ENCODE results near the gene ENOX2.
"Not testable (repeated sequence)": the region's sequence is repeated elsewhere in the genome, so short reads cannot be mapped to it uniquely, and the experiment has no call there.

ENOX2 gene

GRCh38 chrX:130793975-130794374 lies 109.0 kb downstream of the ENOX2 start:
- in situ Hi-C loops (cut with HindIII; ENCODE audit: low pct_unique_long_range_greater_than_20kb, low sequenced_read_pairs) = no loop called here
- DNase-seq (ENCODE audit: low read depth in 1 of 2, low spot score in 1 of 2) = no peak
- TF ChIP-seq JUND (IDR thresholded peaks at IDR 0.05; ENCODE audit: low read depth) = no peak

GRCh38 chrX:130791870-130792269 lies 111.1 kb downstream of the ENOX2 start:
- in situ Hi-C loops (cut with HindIII; ENCODE audit: low pct_unique_long_range_greater_than_20kb, low sequenced_read_pairs) = not testable (repeated sequence)

DNA sequence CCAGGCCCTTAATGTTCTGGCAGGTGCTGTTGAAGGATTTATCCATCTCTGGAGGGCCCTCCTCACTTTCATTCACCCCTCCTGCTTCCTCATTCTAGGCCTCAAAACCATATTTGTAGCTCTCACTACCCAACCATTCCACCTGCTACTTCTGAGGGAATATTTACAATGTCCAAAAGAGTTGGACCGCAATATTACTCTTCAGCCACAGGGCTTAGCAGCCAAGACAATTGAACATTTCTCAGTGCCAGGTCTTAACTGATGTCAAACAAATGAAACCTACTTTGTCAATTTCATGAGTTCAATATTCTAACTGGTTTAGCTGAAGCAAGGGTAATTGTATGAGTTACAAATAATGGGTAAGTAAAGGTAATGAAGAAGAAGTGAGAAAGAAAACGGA lies 113.2 kb downstream of the ENOX2 start:
- DNase-seq (ENCODE audit: low read depth in 1 of 2, low spot score in 1 of 2) = no peak
- in situ Hi-C loops (cut with HindIII; ENCODE audit: low pct_unique_long_range_greater_than_20kb, low sequenced_read_pairs) = no loop called here
- TF ChIP-seq JUND (IDR thresholded peaks at IDR 0.05; ENCODE audit: low read depth) = no peak

More at GRCh38 chrX:130791870-130792269, 111.1 kb downstream of the ENOX2 start:
- DNase-seq (ENCODE audit: low read depth in 1 of 2, low spot score in 1 of 2) = not testable (repeated sequence)

DNA sequence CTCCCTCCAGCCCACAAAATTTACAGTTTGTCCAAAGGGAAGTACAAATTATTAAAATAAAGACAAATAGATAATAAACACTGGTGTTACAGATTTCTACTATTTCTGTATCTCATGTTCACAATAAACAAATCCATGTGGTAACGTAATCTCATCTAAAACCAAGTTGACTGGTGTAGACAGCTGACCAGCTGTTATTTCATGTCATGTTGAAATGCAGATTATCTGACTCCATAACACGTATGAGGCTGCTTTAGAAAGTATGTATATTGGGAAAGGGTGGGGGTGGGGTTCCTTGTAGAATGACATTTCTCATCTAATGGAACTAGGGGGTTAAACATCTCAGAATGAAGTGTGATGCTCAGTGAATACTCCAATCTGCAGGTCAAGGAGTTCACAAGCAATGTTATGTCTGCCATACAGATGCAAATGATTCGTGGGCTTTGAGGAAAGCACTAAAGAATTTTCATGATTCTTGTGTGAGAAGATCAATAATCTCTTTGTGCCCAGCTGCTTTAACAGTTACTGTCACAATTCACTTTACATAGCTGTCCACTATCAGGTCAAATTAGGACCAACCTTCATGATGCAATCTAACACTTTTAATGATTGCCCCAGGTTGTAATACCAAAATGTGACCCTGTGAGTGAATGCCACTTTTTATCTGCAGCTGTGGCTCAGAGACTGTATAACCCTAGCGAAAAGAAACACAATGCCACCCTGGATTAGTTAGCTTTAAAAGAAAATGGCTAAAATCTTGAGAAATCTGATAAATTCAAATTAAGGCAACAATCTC lies 114.0 kb downstream of the ENOX2 start:
- DNase-seq (ENCODE audit: low read depth in 1 of 2, low spot score in 1 of 2) = no peak
- in situ Hi-C loops (cut with HindIII; ENCODE audit: low pct_unique_long_range_greater_than_20kb, low sequenced_read_pairs) = no loop called here
- no peak for TF ChIP-seq JUND (IDR thresholded peaks at IDR 0.05; ENCODE audit: low read depth)

- in situ Hi-C loops (cut with HindIII; ENCODE audit: low pct_unique_long_range_greater_than_20kb, low sequenced_read_pairs) = no loop called here
- DNase-seq (ENCODE audit: low read depth in 1 of 2, low spot score in 1 of 2) = no peak
- TF ChIP-seq JUND (IDR thresholded peaks at IDR 0.05; ENCODE audit: low read depth) = no peak
Measured at GRCh38 chrX:130786030-130786429, 117.0 kb downstream of the ENOX2 start.

GRCh38 chrX:130778773-130779172 lies 124.2 kb downstream of the ENOX2 start:
- no peak for DNase-seq (ENCODE audit: low read depth in 1 of 2, low spot score in 1 of 2)
- in situ Hi-C loops (cut with HindIII; ENCODE audit: low pct_unique_long_range_greater_than_20kb, low sequenced_read_pairs) = no loop called here
- TF ChIP-seq JUND (IDR thresholded peaks at IDR 0.05; ENCODE audit: low read depth) = no peak

GRCh38 chrX:130775849-130776248 lies 127.2 kb downstream of the ENOX2 start:
- TF ChIP-seq JUND (IDR thresholded peaks at IDR 0.05; ENCODE audit: low read depth) = no peak
- in situ Hi-C loops (cut with HindIII; ENCODE audit: low pct_unique_long_range_greater_than_20kb, low sequenced_read_pairs) = no loop called here
- DNase-seq (ENCODE audit: low read depth in 1 of 2, low spot score in 1 of 2) = no peak

GRCh38 chrX:130772776-130773143 lies 130.2 kb downstream of the ENOX2 start:
- TF ChIP-seq JUND (IDR thresholded peaks at IDR 0.05; ENCODE audit: low read depth) = no peak
- DNase-seq (ENCODE audit: low read depth in 1 of 2, low spot score in 1 of 2) = no peak
- in situ Hi-C loops (cut with HindIII; ENCODE audit: low pct_unique_long_range_greater_than_20kb, low sequenced_read_pairs) = no loop called here

GRCh38 chrX:130772105-130772775 lies 130.8 kb downstream of the ENOX2 start:
- in situ Hi-C loops (cut with HindIII; ENCODE audit: low pct_unique_long_range_greater_than_20kb, low sequenced_read_pairs) = no loop called here
- no peak for TF ChIP-seq JUND (IDR thresholded peaks at IDR 0.05; ENCODE audit: low read depth)
- DNase-seq (ENCODE audit: low read depth in 1 of 2, low spot score in 1 of 2) = no peak

- no peak for DNase-seq (ENCODE audit: low read depth in 1 of 2, low spot score in 1 of 2)
- in situ Hi-C loops (cut with HindIII; ENCODE audit: low pct_unique_long_range_greater_than_20kb, low sequenced_read_pairs) = no loop called here
- no peak for TF ChIP-seq JUND (IDR thresholded peaks at IDR 0.05; ENCODE audit: low read depth)
Measured at GRCh38 chrX:130771648-130772047, 131.4 kb downstream of the ENOX2 start.

DNA sequence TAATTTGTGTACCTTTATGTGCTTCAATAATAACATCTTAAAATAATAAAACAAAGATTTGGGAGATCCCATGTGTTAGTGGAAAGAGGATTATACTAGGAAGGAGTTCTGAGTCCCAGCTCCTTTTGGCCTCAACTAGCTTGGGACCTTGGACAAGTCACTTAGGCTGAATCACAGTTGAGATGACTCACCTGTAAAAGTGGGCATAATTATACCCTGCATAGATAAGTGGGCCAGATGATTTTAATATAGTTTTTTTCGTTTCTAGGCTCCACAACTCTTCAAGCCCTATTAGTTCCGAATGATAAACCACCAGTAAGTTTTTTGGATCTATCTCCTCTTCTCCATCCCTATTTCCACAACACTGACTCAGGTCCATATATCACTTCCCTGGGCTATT lies 131.8 kb downstream of the ENOX2 start:
- no peak for DNase-seq (ENCODE audit: low read depth in 1 of 2, low spot score in 1 of 2)
- no peak for TF ChIP-seq JUND (IDR thresholded peaks at IDR 0.05; ENCODE audit: low read depth)
- in situ Hi-C loops (cut with HindIII; ENCODE audit: low pct_unique_long_range_greater_than_20kb, low sequenced_read_pairs) = no loop called here

- no peak for TF ChIP-seq JUND (IDR thresholded peaks at IDR 0.05; ENCODE audit: low read depth)
- in situ Hi-C loops (cut with HindIII; ENCODE audit: low pct_unique_long_range_greater_than_20kb, low sequenced_read_pairs) = no loop called here
- no peak for DNase-seq (ENCODE audit: low read depth in 1 of 2, low spot score in 1 of 2)
Measured at GRCh38 chrX:130770615-130771014, 132.4 kb downstream of the ENOX2 start.

GRCh38 chrX:130769835-130770234 lies 133.2 kb downstream of the ENOX2 start:
- in situ Hi-C loops (cut with HindIII; ENCODE audit: low pct_unique_long_range_greater_than_20kb, low sequenced_read_pairs) = no loop called here
- TF ChIP-seq JUND (IDR thresholded peaks at IDR 0.05; ENCODE audit: low read depth) = no peak
- no peak for DNase-seq (ENCODE audit: low read depth in 1 of 2, low spot score in 1 of 2)
